Psoas muscle (tissue), 8 donors: ENCODE measurements around the gene KLK11. TPM values are rescaled to one million over a fixed set of nuclear protein-coding genes. Genes with fewer than 3 reads are reported as not detected.

Experiments used
- ATAC-seq, 4 donors: fragments of 200-7000 bp; cut with Tn5 transposase; one replicate each; pipeline ENCODE4 v1.9.1; 2020; ENCODE audit warnings: moderate library complexity in 3 of 4, mild to moderate bottlenecking in 2 of 4
- DNase-seq, 2 donors: peaks; one replicate each; pipeline ENCODE4 v3.0.0-alpha.2; 2020
- H3K27ac ChIP-seq: fragments of 200-600 bp; one replicate; pipeline ENCODE4 v1.8.0; 2022
- H3K27me3 ChIP-seq, 3 donors: fragments of 200-600 bp in 1 of 3; one replicate each; pipeline versions ENCODE4 v1.6.1 to v1.8.0; 2013 to 2022; ENCODE audit warnings: low read length in 2 of 3, mild to moderate bottlenecking in 2 of 3, moderate library complexity in 1 of 3; ENCODE audit not compliant: insufficient read depth in 3 of 3
- H3K36me3 ChIP-seq, 2 donors: fragments of 200-600 bp in 1 of 2; one replicate each; pipeline versions ENCODE4 v1.6.1 to v1.8.0; 2013 to 2022; ENCODE audit warnings: low read depth in 1 of 2, mild to moderate bottlenecking in 1 of 2, moderate library complexity in 1 of 2; ENCODE audit not compliant: insufficient read depth in 1 of 2
- H3K4me1 ChIP-seq: fragments of 200-600 bp; one replicate; pipeline ENCODE4 v1.8.0; 2022
- H3K4me3 ChIP-seq: fragments of 200-600 bp; one replicate; pipeline ENCODE4 v1.8.0; 2022; ENCODE audit warnings: mild to moderate bottlenecking
- H3K9me3 ChIP-seq: fragments of 200-600 bp; one replicate; pipeline ENCODE4 v1.8.0; 2022
- CTCF ChIP-seq: fragments of 200-600 bp; IDR thresholded peaks from one replicate; pipeline ENCODE4 v1.8.0; 2022; ENCODE audit warnings: antibody characterized with exemption
- WGBS, 3 donors: extraction: QIAGEN DNeasy Blood & Tissue Kit; methylation state at CpG; one replicate each; pipeline versions ENCODE4 v1.1.6 to v1.1.7; 2013; 5-methylcytosine and 5-hydroxymethylcytosine counted together
- intact Hi-C, 2 donors: fragments of 100-400 bp; cut with DNase I; formaldehyde crosslinking; loops; one replicate each; pipeline versions ENCODE4 v1.11.0 to v1.14.2; 2022
- polyA plus RNA-seq, 3 donors: library from polyadenylated mRNA; stranded (reverse); fragments of 200-250 nt; gene quantifications; one replicate each; pipeline ENCODE4 v1.2.3, GENCODE V29; 2013
- total RNA-seq, 4 donors: library from RNA; stranded (reverse); fragmentation: NEBNext Ultra II Directional in 2 of 4; extraction: Animal tissue kit (Norgen Biotek cat#: 25700) in 2 of 4; gene quantifications; one replicate each; pipeline versions ENCODE4 v1.2.1 to v1.2.4, GENCODE V29; 2021 to 2023
- donor health status: healthy with polysubstance abuse.
- donor health status: DM: no; HTN: no; CAD: no; lungs with moderate emphysema.
- donor health status: Bipolar disorder and iron deficiency.
- donor health status: healthy.
- donor health status: DM: yes; HTN: yes; CAD: no.
- donor health status: DM: no; HTN: no; CAD: no.
- donor health status: DM: no; HTN: no; CAD: no.
- donor health status: DM: yes; HTN: yes; CAD: no.

Gene KLK11
- total and polyA plus RNA-seq, 7 donors: 0.13 to 0.52 (median 0.19) TPM; not detected in 1

- 2 to 3% (median 2%) methylated on average over 48 to 68 of the region's 68 CpGs for WGBS, 3 donors
- Histone ChIP-seq H3K27ac (no peak overlapping the region), H3K4me1 (no peaks in the 10 kb centered on the region), H3K4me3 (peak overlapping the region; percentile 49), H3K36me3 (no peaks in the 10 kb centered on the region), H3K9me3 (no peaks in the 10 kb centered on the region), H3K27me3 (peaks cover 0 to 59% (median 9%) of the 10 kb centered on the region in 3 donors)
- TF ChIP-seq CTCF: no peak
- ATAC-seq (no peak), DNase-seq (no peak)
- intact Hi-C loops: no loop called here
These were observed 7.5 kb downstream of the KLK11 start for GRCh38 chr19:51018745-51019543.

DNA sequence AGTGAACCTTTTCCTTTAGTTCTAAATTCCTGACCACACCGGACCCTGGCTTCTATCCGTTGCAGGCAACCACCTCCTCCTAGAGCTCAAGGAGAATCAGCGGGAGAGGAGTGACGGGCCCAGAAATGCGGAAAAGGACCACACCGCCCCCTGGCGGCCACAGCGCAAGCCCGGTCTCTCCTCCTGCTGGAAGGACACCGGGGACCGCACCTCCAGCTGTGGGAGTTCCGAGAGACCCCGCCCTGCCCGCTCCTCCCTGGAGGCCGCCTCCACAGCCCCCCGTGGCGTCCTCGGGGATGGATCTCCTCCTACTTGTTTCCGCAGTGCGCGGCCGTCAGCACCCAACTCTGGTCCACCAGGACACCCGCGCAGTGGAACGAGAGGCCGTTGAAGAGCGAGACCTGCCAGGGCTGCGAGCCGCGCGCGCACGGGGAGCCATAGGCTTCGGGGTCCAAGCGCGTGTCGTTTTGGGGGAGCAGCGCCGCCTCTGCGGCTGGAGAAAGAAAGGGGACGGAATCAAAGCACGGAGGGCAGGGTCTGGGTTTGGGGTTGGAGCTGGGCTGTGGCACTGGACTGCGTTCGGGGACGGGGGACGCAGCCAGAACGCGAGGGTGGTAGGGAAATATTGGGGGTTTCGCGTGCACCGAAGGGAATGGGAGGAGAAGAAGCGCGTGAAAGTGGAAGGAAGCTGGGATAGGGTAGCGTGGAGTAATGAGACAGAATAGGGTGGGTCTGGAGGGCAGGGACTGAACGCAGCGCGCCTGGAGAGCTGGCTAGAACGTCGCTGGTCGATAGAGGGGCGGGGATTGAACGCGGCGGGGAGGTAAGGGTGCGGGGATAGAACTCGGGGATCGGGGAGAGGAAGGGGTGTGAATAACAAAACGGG lies 9.4 kb downstream of the KLK11 start:
- H3K4me3 ChIP-seq: peak overlapping the region; percentile 32
- no peak overlapping the region for H3K27ac ChIP-seq
- peak; percentile 41 for TF ChIP-seq CTCF
- no peaks in the 10 kb centered on the region for H3K9me3 ChIP-seq
- 1 to 2% (median 2%) methylated on average over 67 to 68 of the region's 68 CpGs for WGBS, 3 donors
- DNase-seq: peak in 1 of 2 donors; percentile 67
- peaks cover 0 to 64% (median 9%) of the 10 kb centered on the region in 3 donors for H3K27me3 ChIP-seq
- no peak for ATAC-seq
- H3K4me1 ChIP-seq: no peaks in the 10 kb centered on the region
- no peaks in the 10 kb centered on the region for H3K36me3 ChIP-seq
- intact Hi-C loops: no loop called here

DNA sequence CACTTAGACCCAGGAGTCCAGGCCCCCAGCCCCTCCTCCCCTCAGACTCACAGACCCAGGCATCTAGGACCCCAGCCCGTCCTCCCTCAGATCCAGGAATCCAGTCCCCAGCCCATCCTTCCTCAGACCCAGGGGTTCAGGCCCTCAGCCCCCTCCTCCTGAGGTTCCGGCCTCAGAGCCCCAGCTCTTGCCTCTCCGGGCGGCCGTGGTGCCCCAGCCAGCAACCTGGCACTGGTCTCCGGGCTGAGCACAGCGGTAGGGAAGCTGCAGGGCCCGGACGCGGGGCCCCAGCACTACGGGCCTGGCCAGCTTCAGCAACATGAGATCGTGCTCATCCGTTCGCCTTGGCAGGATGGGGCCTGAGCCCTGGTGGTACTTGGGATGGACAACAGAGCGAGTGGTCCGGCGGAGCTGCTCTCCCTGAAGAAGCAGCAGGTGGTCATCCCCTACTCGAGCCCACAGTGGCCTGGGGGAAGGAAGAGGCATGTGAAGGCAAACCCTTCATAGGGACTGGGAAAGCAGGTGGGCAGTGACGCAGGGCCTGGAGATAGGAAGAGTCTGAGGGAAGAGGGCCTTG lies 10.6 kb downstream of the KLK11 start:
- Histone ChIP-seq H3K36me3 (no peaks in the 10 kb centered on the region), H3K27me3 (peaks cover 0 to 64% (median 9%) of the 10 kb centered on the region in 3 donors), H3K4me3 (no peak overlapping the region), H3K4me1 (no peaks in the 10 kb centered on the region), H3K9me3 (no peaks in the 10 kb centered on the region), H3K27ac (no peak overlapping the region)
- ATAC-seq (no peak), DNase-seq (no peak)
- no peak for TF ChIP-seq CTCF
- WGBS, 3 donors: 77 to 81% (median 81%) methylated on average over 16 to 19 of the region's 19 CpGs
- intact Hi-C loops: no loop called here

DNA sequence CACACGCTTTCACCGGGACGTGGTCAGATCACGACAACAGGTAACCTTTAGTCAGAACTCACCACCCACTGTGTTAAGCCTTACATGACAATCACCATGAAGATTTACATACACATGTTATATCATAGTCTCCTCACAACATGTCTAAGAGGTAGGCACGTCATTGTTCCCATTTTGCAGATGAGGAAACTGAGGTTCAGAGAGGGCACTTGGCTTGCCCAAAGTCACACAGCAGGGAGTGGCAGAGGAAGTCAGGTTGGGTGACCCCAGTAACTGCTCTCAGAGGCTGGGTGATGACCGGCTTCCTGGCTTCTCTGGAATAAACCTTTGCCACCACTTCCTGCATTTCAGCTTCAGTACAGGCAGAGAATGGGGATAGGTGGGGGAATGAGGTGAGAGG lies 12.2 kb downstream of the KLK11 start:
- no peak for TF ChIP-seq CTCF
- Histone ChIP-seq H3K9me3 (no peaks in the 10 kb centered on the region), H3K27ac (no peak overlapping the region), H3K27me3 (peaks cover 0 to 58% (median 9%) of the 10 kb centered on the region in 3 donors), H3K4me3 (no peak overlapping the region), H3K36me3 (no peaks in the 10 kb centered on the region), H3K4me1 (no peaks in the 10 kb centered on the region)
- 83 to 86% (median 85%) methylated on average over 6 of the region's 6 CpGs for WGBS, 3 donors
- ATAC-seq (no peak), DNase-seq (no peak)
- intact Hi-C loops: no loop called here
